Activated naive CD8-positive, alpha-beta T cell treated with anti-CD3 and anti-CD28 coated beads, Interleukin-2, amount 50 U/mL, for 24 hours (primary cell): ENCODE measurements around the gene SFI1.
"Not testable (repeated sequence)": the region's sequence is repeated elsewhere in the genome, so short reads cannot be mapped to it uniquely, and the experiment has no call there.

Experiments
- ATAC-seq: fragments of 150-1000 bp; cut with Tn5 transposase; one replicate; pipeline ENCODE4 v1.10.0; 2021
- DNase-seq: peaks from one replicate; pipeline ENCODE4 v3.0.0; 2021
- H3K27ac Mint-ChIP-seq: one replicate; pipeline ENCODE4 v1.8.0; 2021; ENCODE audit warnings: mild to moderate bottlenecking, mixed read lengths
- H3K27me3 Mint-ChIP-seq: one replicate; pipeline ENCODE4 v1.8.0; 2021; ENCODE audit warnings: mixed read lengths
- H3K36me3 Mint-ChIP-seq: one replicate; pipeline ENCODE4 v1.8.0; 2021; ENCODE audit warnings: low read depth, mixed read lengths
- H3K4me1 Mint-ChIP-seq: one replicate; pipeline ENCODE4 v1.8.0; 2021; ENCODE audit warnings: mixed read lengths
- H3K4me3 Mint-ChIP-seq: one replicate; pipeline ENCODE4 v1.8.0; 2021; ENCODE audit warnings: mild to moderate bottlenecking, moderate library complexity, mixed read lengths
- H3K9me3 Mint-ChIP-seq: one replicate; pipeline ENCODE4 v1.8.0; 2021; ENCODE audit warnings: mixed read lengths

Gene SFI1

GRCh38 chr22:31486369-31486768 lies 10.0 kb upstream of the SFI1 start:
- H3K27ac Mint-ChIP-seq, H3K9me3 Mint-ChIP-seq, DNase-seq, H3K27me3 Mint-ChIP-seq, ATAC-seq: not testable (repeated sequence)
- Mint-ChIP-seq H3K4me3 (peak overlapping the region; percentile 87), H3K36me3 (peaks cover 62% of the 10 kb centered on the region), H3K4me1 (peaks cover 49% of the 10 kb centered on the region)

GRCh38 chr22:31486951-31487350 lies 9.4 kb upstream of the SFI1 start:
- H3K4me1 Mint-ChIP-seq, result peaks cover 55% of the 10 kb centered on the region
- H3K9me3 Mint-ChIP-seq, result no peaks in the 10 kb centered on the region
- no peak for ATAC-seq
- peak overlapping the region; percentile 87 for H3K4me3 Mint-ChIP-seq
- no peak overlapping the region for H3K27ac Mint-ChIP-seq
- H3K36me3 Mint-ChIP-seq, result peaks cover 56% of the 10 kb centered on the region
- no peak for DNase-seq
- H3K27me3 Mint-ChIP-seq, result no peaks in the 10 kb centered on the region

GRCh38 chr22:31488346-31488883 lies 7.9 kb upstream of the SFI1 start:
- H3K4me1 Mint-ChIP-seq, result peaks cover 58% of the 10 kb centered on the region
- peak overlapping the region; percentile 80 for H3K27ac Mint-ChIP-seq
- no peaks in the 10 kb centered on the region for H3K9me3 Mint-ChIP-seq
- peak overlapping the region; percentile 87 for H3K4me3 Mint-ChIP-seq
- H3K27me3 Mint-ChIP-seq, result no peaks in the 10 kb centered on the region
- DNase-seq (no peak), ATAC-seq (no peak)
- H3K36me3 Mint-ChIP-seq, result peaks cover 43% of the 10 kb centered on the region

- Mint-ChIP-seq H3K27me3 (no peaks in the 10 kb centered on the region), H3K4me3 (peak overlapping the region; percentile 87), H3K27ac (peak overlapping the region; percentile 80), H3K9me3 (no peaks in the 10 kb centered on the region), H3K4me1 (peaks cover 60% of the 10 kb centered on the region), H3K36me3 (peaks cover 36% of the 10 kb centered on the region)
- ATAC-seq, result peak; percentile 37
- DNase-seq, result peak; percentile 53
Measured at GRCh38 chr22:31488988-31489617, 7.2 kb upstream of the SFI1 start.

- ATAC-seq (peak; percentile 69), DNase-seq (peak; percentile 81)
- no peaks in the 10 kb centered on the region for H3K9me3 Mint-ChIP-seq
- H3K4me1 Mint-ChIP-seq, result peaks cover 62% of the 10 kb centered on the region
- H3K27ac Mint-ChIP-seq, result peak within 1 kb of the TSS; percentile 96
- H3K36me3 Mint-ChIP-seq, result peaks cover 31% of the 10 kb centered on the region
- no peaks in the 10 kb centered on the region for H3K27me3 Mint-ChIP-seq
- H3K4me3 Mint-ChIP-seq, result peak within 1 kb of the TSS; percentile 90
Measured at GRCh38 chr22:31489632-31490495, 6.5 kb upstream of the SFI1 start, which contains the start of gene EIF4ENIF1. Gene EIF4ENIF1, minus strand, starts transcription at chr22:31489842. Its CDS starts 1,124 bp downstream, at chr22:31488718.

- H3K4me3 Mint-ChIP-seq, result peak overlapping the region; percentile 90
- ATAC-seq (peak; percentile 82), DNase-seq (peak; percentile 67)
- peaks cover 58% of the 10 kb centered on the region for H3K4me1 Mint-ChIP-seq
- no peaks in the 10 kb centered on the region for H3K27me3 Mint-ChIP-seq
- H3K27ac Mint-ChIP-seq, result peak overlapping the region; percentile 96
- H3K36me3 Mint-ChIP-seq, result peaks cover 24% of the 10 kb centered on the region
- H3K9me3 Mint-ChIP-seq, result no peaks in the 10 kb centered on the region
Measured at GRCh38 chr22:31490496-31490925, 5.8 kb upstream of the SFI1 start.

GRCh38 chr22:31491218-31491962 lies 4.9 kb upstream of the SFI1 start:
- H3K4me1 Mint-ChIP-seq, result peaks cover 62% of the 10 kb centered on the region
- no peak for DNase-seq
- H3K27ac Mint-ChIP-seq, result peak overlapping the region; percentile 96
- peaks cover 21% of the 10 kb centered on the region for H3K36me3 Mint-ChIP-seq
- H3K27me3 Mint-ChIP-seq, result no peaks in the 10 kb centered on the region
- no peak for ATAC-seq
- no peaks in the 10 kb centered on the region for H3K9me3 Mint-ChIP-seq
- peak overlapping the region; percentile 90 for H3K4me3 Mint-ChIP-seq

GRCh38 chr22:31492151-31492550 lies 4.2 kb upstream of the SFI1 start:
- Mint-ChIP-seq H3K27ac (peak overlapping the region; percentile 96), H3K9me3 (no peaks in the 10 kb centered on the region), H3K4me1 (peaks cover 57% of the 10 kb centered on the region), H3K36me3 (peaks cover 17% of the 10 kb centered on the region), H3K27me3 (no peaks in the 10 kb centered on the region), H3K4me3 (no peak overlapping the region)
- ATAC-seq (no peak), DNase-seq (no peak)

GRCh38 chr22:31493355-31493754 lies 3.0 kb upstream of the SFI1 start:
- not testable (repeated sequence) for ATAC-seq, H3K4me3 Mint-ChIP-seq, DNase-seq, H3K9me3 Mint-ChIP-seq, H3K27me3 Mint-ChIP-seq
- Mint-ChIP-seq H3K4me1 (peaks cover 56% of the 10 kb centered on the region), H3K27ac (peak overlapping the region; percentile 77), H3K36me3 (peaks cover 18% of the 10 kb centered on the region)

GRCh38 chr22:31495343-31495742 lies 993 bp upstream of the SFI1 start:
- ATAC-seq, result no peak

GRCh38 chr22:31496735-31497146 lies 405 bp downstream of the SFI1 start:
- Mint-ChIP-seq H3K27ac (peak overlapping the region; percentile 81), H3K9me3 (no peaks in the 10 kb centered on the region), H3K4me1 (peaks cover 60% of the 10 kb centered on the region), H3K27me3 (no peaks in the 10 kb centered on the region), H3K36me3 (peaks cover 32% of the 10 kb centered on the region), H3K4me3 (peak overlapping the region; percentile 88)
- DNase-seq, result peak; percentile 42
- ATAC-seq, result peak; percentile 6

More at GRCh38 chr22:31495343-31495742, 993 bp upstream of the SFI1 start:
- Mint-ChIP-seq H3K9me3 (no peaks in the 10 kb centered on the region), H3K27ac (peak overlapping the region; percentile 81), H3K4me3 (peak overlapping the region; percentile 88), H3K36me3 (peaks cover 23% of the 10 kb centered on the region), H3K4me1 (peaks cover 64% of the 10 kb centered on the region), H3K27me3 (no peaks in the 10 kb centered on the region)
- no peak for DNase-seq

- H3K4me1 Mint-ChIP-seq, result peaks cover 58% of the 10 kb centered on the region
Measured at GRCh38 chr22:31497148-31497938, 1.0 kb downstream of the SFI1 start.

GRCh38 chr22:31501738-31502137 lies 5.4 kb downstream of the SFI1 start:
- DNase-seq (no peak), ATAC-seq (no peak)
- H3K36me3 Mint-ChIP-seq, result peaks cover 60% of the 10 kb centered on the region
- H3K27me3 Mint-ChIP-seq, result no peaks in the 10 kb centered on the region
- peak overlapping the region; percentile 42 for H3K27ac Mint-ChIP-seq
- H3K4me1 Mint-ChIP-seq, result peaks cover 69% of the 10 kb centered on the region
- peak overlapping the region; percentile 10 for H3K4me3 Mint-ChIP-seq
- no peaks in the 10 kb centered on the region for H3K9me3 Mint-ChIP-seq

More at GRCh38 chr22:31497148-31497938, 1.0 kb downstream of the SFI1 start:
- no peaks in the 10 kb centered on the region for H3K27me3 Mint-ChIP-seq
- ATAC-seq (no peak), DNase-seq (no peak)
- H3K9me3 Mint-ChIP-seq, result no peaks in the 10 kb centered on the region
- peak overlapping the region; percentile 88 for H3K4me3 Mint-ChIP-seq
- peak overlapping the region; percentile 81 for H3K27ac Mint-ChIP-seq
- H3K36me3 Mint-ChIP-seq, result peaks cover 36% of the 10 kb centered on the region
